Activated T-cell treated with anti-CD3 and anti-CD28 coated beads, Interleukin-2, amount 50 U/mL, for 1 hour (primary cell): ENCODE measurements around the gene PXK.

Source experiments
- DNase-seq: peaks from one replicate; pipeline ENCODE4 v3.0.0-alpha.2; 2020

Gene PXK

DNA sequence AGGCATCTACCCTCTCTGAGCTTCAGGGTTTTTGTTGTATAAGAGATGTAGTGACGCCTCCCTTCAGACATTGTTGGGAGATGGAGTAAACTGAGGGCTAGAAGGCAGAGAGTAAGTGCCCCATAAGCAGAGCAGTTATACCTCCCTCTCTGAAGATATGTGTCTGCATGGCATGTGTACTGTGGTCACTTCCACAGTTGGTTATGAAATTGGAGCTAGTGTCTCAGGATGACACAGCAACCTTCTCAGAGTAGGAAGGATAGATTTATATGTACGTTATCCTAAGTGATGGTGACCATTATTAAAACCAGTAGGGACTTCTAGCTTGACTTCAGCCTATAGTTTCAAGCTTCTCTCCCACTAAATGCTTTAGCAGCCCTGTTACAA lies 17.9 kb downstream of the PXK start:
- DNase-seq = no peak

- no peak for DNase-seq
These were observed 19.2 kb downstream of the PXK start for GRCh38 chr3:58351920-58352319.

GRCh38 chr3:58352626-58353025 lies 19.9 kb downstream of the PXK start:
- no peak for DNase-seq

DNA sequence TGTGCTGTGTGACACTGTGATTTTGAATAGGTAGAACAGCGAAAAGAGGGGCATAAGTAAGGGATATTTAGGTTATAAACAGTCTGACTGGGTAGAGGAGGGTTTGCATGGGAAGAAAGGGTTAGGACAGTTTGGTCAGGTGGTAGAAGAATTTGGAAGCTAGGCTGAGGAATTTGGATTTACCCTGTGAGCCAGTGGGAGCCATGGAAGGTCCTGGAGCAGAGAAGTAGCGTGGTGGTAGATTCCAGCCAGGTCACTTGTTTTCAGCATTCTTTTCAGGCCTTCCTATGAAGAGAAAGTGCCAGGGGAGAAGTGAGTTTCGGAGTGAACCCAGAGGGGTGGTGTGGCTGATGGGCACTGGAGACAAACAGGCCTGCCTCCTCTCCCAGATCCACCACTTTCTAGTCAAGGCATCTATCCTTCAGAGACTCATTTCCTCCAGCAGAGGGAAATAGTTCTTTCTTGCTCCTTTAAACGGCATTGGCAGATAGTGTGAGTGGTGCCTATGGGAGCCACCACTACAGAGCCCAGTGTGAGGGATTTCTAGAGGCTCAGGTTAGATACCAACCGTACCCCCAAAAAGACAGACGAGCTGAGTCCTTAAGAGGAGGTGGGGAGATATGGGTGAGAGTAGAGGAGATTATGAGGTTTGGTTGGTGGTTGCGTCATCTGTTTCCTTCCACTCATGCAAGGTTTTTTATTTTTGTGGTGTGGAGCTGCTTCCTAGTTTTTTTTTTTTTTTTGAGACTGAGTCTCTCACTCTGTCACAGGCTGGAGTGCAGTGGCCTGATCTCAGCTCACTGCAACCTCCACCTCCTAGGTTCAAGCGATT lies 21.2 kb downstream of the PXK start:
- DNase-seq = no peak

DNA sequence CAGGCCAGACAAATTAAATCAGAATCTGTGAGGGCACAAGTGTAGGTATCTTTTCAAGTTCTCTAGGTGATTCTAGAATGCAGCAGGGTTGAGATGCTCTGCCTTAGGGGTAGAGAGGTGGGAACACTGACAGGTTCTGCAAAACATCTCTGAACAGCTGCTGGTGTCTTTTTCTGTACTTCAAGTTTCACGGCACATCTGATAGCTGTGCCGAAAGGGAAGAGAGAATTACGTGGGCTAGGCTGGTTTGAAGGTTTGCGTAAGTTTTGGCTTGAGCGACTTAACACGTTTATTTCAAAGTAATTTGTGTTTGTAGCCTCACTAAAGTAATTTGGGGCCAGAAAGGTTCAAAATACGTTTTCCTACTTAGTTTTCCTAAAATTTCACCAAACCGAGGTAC lies 22.5 kb downstream of the PXK start:
- no peak for DNase-seq

- no peak for DNase-seq
These were observed 23.4 kb downstream of the PXK start for GRCh38 chr3:58356054-58356453.

DNA sequence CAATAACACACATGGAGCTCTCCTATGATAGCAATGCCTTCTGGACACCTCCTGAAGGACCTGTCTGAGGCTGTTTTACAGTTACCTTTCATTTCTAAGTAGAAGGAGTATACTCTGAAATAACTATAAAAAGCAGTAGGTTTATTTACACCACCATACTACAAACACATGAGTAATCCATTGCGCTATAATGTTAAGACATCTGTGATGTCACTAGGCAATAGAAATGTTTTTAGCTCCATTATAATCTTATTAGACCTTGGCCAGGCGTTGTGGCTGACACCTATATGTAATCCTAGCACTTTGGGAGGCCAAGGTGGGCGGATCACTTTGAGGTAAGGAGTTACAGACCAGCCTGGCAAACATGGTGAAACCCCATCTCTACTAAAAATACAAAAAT lies 24.7 kb downstream of the PXK start:
- no peak for DNase-seq

GRCh38 chr3:58358092-58358491 lies 25.4 kb downstream of the PXK start:
- no peak for DNase-seq

- no peak for DNase-seq
These were observed 26.1 kb downstream of the PXK start for GRCh38 chr3:58358808-58359207.

DNA sequence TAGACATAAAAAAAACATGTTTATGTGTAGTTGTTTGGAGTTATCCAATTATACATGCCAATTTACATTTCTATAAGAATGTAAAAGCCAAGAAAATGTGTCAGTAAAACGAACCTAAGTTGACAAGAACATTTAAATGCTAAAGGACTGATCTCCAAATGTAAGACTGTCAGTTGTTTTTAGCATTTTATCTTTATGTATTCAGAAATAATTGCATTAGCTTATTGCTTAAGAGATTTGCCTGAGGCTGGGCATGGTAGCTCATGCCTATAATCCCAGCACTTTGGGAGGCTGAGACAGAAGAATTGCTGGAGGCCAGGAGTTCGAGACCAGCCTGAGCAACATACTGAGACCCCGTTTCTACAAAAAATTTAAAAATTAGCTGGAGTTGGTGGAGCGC lies 26.9 kb downstream of the PXK start:
- DNase-seq = no peak

DNA sequence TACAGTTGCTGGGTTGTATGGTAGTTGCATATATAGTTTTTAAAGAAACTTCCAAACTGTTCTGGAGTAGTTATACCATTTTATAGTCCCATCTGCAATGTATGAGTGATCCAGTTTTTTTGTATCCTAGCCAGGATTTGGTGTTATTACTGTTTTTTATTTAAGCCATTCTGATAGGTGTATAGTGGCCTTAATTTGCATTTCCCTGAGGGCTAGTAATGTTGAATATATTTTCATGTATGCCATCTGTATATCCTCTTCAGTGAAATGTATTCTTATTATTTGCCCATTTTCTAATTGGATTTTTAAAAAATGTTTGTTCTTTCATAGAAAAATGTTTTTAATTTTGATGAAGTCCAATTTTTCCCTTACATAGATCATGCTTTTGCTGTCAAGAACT lies 29.2 kb downstream of the PXK start:
- DNase-seq = no peak

DNA sequence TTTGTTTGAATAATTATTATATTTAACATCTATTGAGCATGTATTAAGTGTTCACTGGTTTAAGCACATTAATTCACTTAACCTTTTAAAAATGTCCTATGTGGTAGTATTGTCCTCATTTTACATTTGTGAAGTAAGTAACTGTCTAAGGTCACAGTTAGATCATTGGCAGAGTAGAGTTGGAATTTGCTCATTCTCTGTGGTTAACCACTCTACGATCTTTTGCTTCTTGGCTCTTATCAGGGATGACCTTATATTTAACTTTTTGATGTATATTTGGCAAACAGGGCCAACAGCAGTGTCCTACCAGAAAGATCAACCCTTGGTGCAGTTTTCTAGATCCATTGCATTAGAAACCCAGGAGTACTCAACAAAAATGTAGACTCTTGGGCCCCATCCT lies 34.0 kb downstream of the PXK start:
- no peak for DNase-seq

DNA sequence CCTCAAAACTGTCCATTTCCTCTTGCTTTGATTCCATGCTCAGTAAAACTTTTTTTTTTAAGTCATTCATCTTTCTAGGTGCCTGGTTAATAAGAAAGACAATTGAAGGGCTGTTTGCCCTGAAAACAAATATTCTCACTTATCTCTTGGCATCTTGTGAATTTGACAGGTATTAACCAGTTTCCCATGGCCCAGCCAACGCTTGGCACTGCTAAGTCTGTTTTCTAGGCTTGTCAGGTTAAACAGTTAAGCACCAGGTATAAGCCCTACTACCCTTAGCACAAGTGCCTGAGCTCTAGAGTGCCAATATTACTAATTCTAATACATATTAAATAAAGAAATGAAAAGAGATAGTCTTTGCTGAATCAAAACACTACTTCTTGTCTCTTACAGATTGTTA lies 36.3 kb downstream of the PXK start:
- DNase-seq = no peak

DNA sequence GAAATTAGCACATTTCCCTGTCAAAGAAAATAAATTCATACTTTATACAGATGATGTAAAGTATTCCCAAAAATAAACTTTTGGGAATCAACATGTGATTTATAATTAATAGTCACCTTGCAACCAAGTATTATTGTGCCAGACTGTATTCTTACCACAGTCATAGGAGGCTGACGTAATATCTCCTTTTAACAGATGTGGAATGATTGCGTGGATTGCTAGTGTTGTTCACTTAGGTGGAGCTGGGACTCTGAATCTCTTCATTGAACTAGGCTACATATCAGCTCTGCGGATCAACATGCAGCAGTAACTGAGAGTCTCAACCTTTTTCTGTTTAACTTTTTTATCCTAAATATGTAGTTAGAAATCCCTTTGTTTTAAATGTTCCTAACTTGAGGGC lies 37.2 kb downstream of the PXK start:
- DNase-seq = no peak

DNA sequence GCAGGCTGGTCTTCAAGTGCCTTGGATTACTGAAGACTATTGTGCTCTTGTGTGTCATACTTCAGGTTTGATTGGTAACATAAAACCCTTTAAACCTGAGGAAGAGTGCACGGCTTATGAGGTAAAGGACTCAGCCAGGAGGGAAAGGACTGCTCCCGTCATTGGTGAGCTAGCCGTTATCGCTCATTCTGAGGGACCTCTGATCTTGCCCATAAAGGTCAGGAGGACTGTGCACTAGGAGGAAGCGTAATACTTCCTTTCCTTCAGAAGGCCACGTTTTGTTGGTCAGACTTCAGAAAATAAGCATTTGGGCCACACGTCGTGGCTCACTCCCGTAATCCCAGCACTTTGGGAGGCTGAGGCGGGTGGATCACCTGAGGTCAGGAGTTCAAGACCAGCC lies 37.7 kb downstream of the PXK start:
- no peak for DNase-seq

DNA sequence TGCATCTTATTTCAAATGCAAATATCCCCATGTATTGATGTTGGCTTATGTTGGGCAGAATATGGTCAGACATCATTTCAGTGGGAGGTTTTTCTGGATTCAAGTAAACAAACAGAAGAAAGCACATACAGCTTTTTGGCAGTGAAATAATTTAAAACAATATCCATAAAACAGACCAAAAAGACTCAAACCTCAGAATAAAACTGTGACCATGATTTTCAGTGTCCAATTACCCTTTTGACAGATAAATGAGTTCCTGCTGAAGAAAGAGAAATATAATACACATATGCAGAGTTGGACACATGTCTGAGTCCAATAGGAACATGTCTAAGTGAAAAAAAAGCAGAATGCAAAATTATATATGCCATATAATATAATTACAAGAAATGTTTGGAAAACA lies 39.1 kb downstream of the PXK start:
- no peak for DNase-seq

- DNase-seq = no peak
These were observed 42.6 kb downstream of the PXK start for GRCh38 chr3:58375254-58375653.

- no peak for DNase-seq
These were observed 44.5 kb downstream of the PXK start for GRCh38 chr3:58377168-58377567.

- DNase-seq = no peak
These were observed 45.1 kb downstream of the PXK start for GRCh38 chr3:58377750-58378149.

GRCh38 chr3:58379351-58380073 lies 46.8 kb downstream of the PXK start:
- DNase-seq = no peak

DNA sequence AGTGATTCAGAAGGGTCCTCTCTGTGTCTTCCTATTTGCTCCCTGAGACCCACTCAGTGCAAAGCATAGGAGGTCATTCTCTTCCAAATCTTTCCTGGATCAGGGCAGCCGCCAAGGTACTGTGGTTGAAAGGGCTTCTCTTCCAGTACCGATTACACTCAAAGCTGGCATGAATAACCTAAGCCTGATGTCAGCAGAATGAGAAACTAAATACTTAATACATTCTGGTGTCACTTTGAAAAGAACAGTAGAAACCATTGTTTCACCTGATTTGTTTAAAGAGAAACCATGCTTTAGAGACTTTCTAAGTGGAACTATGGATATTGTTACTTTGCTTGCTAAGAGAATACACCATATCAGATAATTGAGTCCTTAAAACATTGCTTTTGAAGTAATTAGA lies 50.8 kb downstream of the PXK start:
- DNase-seq = no peak

GRCh38 chr3:58383904-58384303 lies 51.2 kb downstream of the PXK start:
- no peak for DNase-seq

- no peak for DNase-seq
These were observed 51.8 kb downstream of the PXK start for GRCh38 chr3:58384381-58385090.
